HuH-7.5 (cell line): ENCODE measurements around the gene TNFRSF19.

ENCODE experiments used
- DNase-seq: peaks from one replicate; pipeline ENCODE4 v3.0.0; 2011; ENCODE audit warnings: low spot score

The TNFRSF19 gene

GRCh38 chr13:23716401-23716800 lies 146.2 kb downstream of the TNFRSF19 start:
- DNase-seq, result no peak

DNA sequence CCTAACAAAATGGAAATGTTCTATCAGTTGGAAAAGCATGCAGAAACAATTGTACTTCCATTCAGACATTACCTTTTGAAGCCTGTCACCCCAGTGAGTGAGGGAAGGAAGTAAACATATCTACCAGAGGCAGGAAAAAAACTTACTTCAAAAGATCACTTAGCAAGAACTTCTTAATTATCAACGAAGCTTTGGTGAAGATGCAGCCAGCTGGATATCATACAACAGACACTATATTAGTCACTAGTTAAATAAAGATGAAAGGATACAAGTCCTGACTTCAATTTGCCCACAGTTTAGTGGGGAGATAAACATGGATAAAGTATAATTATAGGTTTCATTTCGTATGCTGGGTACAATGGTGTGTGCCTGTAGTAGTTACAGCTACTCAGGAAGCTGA lies 148.8 kb downstream of the TNFRSF19 start:
- no peak for DNase-seq

DNA sequence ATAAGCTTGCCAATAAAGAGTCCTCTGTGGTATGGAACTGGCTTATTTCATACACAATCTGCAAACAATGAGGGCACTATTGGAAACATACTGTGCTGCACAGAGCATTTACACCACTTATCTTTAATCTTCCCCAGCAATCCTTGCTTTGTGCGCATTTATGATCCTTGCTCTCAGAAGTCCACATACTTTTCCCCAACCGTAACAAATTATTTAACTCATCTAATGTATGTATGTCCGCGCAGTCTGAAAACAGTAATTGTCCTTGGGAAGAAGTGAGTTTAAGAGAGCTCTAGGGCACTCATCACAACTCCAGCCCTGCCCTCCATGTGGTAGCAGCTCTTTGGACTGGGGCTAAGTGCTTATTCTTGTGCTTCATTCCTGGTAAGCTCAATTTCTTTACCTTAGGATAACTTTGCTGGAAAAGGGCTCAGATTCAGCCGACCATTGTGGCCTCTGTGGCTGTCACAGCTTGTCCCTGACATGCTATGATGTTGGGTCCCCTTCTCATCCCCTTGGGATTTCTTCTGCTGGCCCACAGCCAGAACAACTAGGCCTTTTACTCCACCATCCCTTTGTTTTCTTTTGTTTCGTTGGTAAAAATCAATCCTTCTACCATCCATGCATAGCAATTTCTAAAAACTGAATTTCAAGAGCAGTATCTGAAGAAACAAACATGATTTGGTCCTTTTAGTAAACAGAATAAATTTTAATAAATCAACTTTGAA lies 152.7 kb downstream of the TNFRSF19 start:
- no peak for DNase-seq

GRCh38 chr13:23723471-23723870 lies 153.3 kb downstream of the TNFRSF19 start:
- no peak for DNase-seq

DNA sequence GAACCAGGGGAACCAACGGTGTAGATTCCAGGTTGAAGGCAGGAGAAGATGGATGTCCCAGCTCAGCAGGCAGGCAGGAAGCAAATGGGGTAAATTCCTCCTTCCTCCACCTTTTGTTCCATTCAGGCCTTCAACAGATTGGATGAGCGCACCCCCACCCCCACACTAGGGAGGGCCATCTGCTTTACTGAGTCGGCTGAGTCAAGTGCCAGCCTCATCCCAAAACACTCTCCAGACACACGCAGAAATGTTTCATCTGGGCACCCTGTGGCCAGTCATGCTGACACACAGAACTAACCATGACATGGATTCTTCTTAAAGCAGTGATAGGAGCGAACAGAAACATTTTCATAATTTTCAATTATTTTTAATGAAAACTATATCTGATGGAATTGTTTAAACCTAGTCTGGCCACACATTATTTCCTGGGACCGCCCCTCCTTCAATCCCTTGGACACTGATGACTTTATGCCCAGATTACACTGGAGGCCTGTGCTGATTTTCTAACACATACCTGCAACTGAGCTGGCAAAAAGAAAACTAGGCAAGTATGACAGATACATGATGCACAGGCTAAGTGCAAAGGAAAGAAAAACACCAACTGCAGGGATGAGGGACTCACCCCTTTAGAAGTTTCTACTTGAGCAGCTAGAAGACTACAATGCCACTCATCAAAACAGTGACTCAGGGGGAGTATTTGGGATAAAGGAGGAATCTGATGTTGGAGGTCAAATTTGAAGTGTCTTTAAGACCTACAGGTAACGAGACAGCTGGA lies 154.2 kb downstream of the TNFRSF19 start:
- no peak for DNase-seq
